Ishikawa (cell line): Measurements from ENCODE around the gene ZBTB46.

ENCODE experiments used
- CEBPB ChIP-seq: IDR thresholded peaks from 2 replicates; pipeline ENCODE4 v1.6.1; 2012
- CREB1 ChIP-seq: IDR thresholded peaks from 2 replicates; pipeline ENCODE4 v1.6.1; 2012; ENCODE audit warnings: low read depth
- EGR1 ChIP-seq: IDR thresholded peaks from 2 replicates; pipeline ENCODE4 v1.6.1; 2012
- EP300 ChIP-seq: IDR thresholded peaks from 2 replicates; pipeline ENCODE4 v1.6.1; 2012; ENCODE audit warnings: borderline replicate concordance
- FOXM1 ChIP-seq: IDR thresholded peaks from 2 replicates; pipeline ENCODE4 v1.6.1; 2012; ENCODE audit warnings: low read depth, borderline replicate concordance
- NFIC ChIP-seq: IDR thresholded peaks from 2 replicates; pipeline ENCODE4 v1.6.1; 2012
- RAD21 ChIP-seq: IDR thresholded peaks from 2 replicates; pipeline ENCODE4 v1.6.1; 2012; ENCODE audit warnings: low read depth
- TAF1 ChIP-seq: IDR thresholded peaks from 2 replicates; pipeline ENCODE4 v1.6.1; 2012; ENCODE audit warnings: low read depth, mild to moderate bottlenecking
- TCF12 ChIP-seq: IDR thresholded peaks from 2 replicates; pipeline ENCODE4 v1.6.1; 2012; ENCODE audit warnings: low read depth
- TEAD4 ChIP-seq: IDR thresholded peaks from 2 replicates; pipeline ENCODE4 v1.6.1; 2012
- YY1 ChIP-seq: IDR thresholded peaks from 2 replicates; pipeline ENCODE4 v1.6.1; 2012; ENCODE audit warnings: low read depth
- ZBTB7A ChIP-seq: IDR thresholded peaks from 2 replicates; pipeline ENCODE4 v1.6.1; 2012; ENCODE audit warnings: low read depth
- TF ChIP-seq, protein P1 (sequence below): IDR thresholded peaks from 2 replicates; pipeline ENCODE4 v1.6.1; 2012; ENCODE audit warnings: low read depth, mild to moderate bottlenecking
- TF ChIP-seq, protein P2 (sequence below): IDR thresholded peaks from 2 replicates; pipeline ENCODE4 v1.6.1; 2012
- TF ChIP-seq, protein P3 (sequence below): IDR thresholded peaks from 2 replicates; pipeline ENCODE4 v1.6.1; 2012

ZBTB46 gene, protein sequence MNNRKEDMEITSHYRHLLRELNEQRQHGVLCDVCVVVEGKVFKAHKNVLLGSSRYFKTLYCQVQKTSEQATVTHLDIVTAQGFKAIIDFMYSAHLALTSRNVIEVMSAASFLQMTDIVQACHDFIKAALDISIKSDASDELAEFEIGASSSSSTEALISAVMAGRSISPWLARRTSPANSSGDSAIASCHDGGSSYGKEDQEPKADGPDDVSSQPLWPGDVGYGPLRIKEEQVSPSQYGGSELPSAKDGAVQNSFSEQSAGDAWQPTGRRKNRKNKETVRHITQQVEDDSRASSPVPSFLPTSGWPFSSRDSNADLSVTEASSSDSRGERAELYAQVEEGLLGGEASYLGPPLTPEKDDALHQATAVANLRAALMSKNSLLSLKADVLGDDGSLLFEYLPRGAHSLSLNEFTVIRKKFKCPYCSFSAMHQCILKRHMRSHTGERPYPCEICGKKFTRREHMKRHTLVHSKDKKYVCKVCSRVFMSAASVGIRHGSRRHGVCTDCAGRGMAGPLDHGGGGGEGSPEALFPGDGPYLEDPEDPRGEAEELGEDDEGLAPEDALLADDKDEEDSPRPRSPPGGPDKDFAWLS

DNA sequence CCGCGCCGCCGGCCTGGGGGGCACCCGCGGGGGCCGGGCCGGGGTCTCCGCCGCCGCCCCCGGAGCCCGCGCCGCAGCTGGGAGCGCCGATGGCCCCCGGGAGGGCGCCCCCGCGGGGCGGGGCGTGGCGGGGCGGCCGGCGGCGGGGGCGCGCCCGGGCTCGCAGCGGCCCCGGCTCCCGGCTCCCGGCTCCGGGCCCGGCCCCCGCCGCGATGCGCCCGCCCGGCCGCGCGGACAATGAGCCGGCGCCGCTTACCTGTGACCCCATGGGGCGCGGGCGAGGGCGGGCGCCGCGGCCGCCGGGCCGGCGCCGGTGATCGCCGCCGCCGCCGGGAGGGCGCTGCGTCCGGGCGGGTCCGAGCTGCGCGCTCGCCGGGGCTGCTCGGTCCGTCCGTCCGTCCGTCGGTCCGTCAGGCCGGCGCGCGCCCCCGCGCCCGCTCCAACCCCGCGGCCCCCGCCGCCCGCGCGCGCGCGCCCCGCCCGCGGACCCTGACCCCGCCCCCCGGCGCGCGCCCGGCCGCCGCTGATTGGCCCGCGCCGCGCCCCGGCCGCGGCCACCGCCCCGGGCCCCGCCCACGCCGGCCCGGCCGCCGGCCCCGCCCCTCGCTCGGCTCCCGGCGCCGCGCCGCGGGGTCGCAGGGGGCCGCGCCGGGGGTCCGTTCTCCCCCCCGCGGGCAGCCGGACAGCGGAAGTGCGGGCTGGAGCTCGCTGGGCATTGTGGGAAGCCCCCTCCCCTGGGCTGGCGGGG, at the start of gene ZBTB46:
Gene ZBTB46 (minus strand): TSS at position 424 of the 748 bp plus-strand sequence. CDS start 40,507 bp downstream, outside the sequence.
- TF ChIP-seq, protein P1, sequence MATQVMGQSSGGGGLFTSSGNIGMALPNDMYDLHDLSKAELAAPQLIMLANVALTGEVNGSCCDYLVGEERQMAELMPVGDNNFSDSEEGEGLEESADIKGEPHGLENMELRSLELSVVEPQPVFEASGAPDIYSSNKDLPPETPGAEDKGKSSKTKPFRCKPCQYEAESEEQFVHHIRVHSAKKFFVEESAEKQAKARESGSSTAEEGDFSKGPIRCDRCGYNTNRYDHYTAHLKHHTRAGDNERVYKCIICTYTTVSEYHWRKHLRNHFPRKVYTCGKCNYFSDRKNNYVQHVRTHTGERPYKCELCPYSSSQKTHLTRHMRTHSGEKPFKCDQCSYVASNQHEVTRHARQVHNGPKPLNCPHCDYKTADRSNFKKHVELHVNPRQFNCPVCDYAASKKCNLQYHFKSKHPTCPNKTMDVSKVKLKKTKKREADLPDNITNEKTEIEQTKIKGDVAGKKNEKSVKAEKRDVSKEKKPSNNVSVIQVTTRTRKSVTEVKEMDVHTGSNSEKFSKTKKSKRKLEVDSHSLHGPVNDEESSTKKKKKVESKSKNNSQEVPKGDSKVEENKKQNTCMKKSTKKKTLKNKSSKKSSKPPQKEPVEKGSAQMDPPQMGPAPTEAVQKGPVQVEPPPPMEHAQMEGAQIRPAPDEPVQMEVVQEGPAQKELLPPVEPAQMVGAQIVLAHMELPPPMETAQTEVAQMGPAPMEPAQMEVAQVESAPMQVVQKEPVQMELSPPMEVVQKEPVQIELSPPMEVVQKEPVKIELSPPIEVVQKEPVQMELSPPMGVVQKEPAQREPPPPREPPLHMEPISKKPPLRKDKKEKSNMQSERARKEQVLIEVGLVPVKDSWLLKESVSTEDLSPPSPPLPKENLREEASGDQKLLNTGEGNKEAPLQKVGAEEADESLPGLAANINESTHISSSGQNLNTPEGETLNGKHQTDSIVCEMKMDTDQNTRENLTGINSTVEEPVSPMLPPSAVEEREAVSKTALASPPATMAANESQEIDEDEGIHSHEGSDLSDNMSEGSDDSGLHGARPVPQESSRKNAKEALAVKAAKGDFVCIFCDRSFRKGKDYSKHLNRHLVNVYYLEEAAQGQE = no peak
- peak; percentile 93; the same call in 1 of the 2 replicates for TF ChIP-seq ZBTB7A
- no peak; the same call in 1 of the 2 replicates for TF ChIP-seq TCF12

DNA sequence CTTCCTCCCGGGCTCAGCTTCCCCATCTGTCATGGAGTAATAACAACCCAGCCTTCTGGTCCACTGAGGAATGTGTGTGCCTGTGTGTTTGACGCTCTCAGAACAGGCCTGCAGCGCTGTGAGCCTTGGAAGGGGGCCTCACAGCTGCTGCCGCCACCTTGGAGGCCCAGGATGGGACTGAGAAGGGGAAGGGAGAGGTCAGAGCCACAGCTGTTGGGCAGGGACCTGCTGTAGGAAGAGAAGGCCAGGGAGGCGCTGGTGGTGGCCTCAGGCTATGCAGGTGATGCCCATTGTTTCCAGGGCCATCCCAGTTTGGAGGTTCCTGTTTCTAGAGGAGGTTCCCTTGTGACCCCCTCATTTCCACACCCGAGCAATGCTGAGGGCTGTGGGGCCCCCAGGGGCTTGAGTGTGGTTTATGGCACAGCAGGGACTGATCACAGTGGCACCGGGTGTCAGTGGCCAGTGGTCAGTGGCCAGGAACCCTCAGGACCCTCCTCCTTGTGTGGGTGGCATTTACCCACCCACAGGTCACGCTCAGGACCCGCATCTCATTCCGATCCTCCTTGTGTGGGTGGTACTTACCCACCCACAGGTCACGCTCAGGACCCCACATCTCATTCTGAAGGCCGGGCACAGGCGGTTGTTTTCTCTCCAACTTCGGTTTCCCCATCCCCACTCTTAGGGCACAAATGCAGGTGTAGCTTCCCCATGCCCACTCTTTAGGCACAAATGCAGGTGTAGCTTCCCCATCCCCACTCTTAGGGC, 48.0 kb upstream of the ZBTB46 start:
- TF ChIP-seq TCF12 = no peak
- TF ChIP-seq TAF1 = no peak
- TF ChIP-seq FOXM1 = no peak
- TF ChIP-seq CEBPB = no peak
- no peak for TF ChIP-seq YY1
- TF ChIP-seq, protein P2, sequence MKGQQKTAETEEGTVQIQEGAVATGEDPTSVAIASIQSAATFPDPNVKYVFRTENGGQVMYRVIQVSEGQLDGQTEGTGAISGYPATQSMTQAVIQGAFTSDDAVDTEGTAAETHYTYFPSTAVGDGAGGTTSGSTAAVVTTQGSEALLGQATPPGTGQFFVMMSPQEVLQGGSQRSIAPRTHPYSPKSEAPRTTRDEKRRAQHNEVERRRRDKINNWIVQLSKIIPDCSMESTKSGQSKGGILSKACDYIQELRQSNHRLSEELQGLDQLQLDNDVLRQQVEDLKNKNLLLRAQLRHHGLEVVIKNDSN = no peak
- no peak for TF ChIP-seq ZBTB7A
- TF ChIP-seq, protein P3, sequence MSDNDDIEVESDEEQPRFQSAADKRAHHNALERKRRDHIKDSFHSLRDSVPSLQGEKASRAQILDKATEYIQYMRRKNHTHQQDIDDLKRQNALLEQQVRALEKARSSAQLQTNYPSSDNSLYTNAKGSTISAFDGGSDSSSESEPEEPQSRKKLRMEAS = no peak
- no peak for TF ChIP-seq EGR1
- no peak for TF ChIP-seq RAD21

DNA sequence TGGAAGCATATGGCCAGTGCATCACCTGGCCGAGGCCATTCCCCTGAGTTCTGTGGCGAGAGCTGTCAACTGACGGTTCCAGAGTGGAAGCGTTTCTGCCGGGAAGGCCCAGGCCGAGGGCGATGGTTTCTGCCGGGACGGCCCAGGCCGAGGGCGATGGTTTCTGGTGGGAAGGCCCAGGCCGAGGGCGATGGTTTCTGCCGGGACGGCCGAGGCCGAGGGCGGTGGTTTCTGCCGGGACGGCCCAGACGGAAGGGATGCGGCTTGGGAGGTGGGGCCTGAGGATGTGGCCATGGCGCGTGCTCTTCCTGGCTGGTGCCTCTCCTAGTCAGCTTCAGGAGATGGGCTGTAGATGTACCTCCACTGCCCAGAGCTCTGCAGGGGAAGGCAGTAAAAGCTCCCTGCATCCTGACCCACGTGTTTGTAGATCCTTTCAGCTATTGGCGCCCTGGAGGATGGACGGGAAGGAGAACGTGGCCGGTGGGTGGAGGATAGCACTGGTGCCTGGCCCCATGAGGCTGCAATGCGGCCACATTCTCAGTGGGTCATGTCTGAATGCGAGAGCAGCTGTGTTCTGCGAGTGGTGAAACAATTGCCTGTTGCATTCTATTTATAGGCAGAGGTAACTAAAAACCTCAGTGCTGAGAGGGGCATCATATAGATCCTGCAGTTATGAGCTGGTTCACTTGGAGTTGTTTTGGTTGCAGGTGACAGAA, 46.8 kb upstream of the ZBTB46 start:
- TF ChIP-seq TEAD4 (no peak), CEBPB (no peak), EGR1 (no peak)

DNA sequence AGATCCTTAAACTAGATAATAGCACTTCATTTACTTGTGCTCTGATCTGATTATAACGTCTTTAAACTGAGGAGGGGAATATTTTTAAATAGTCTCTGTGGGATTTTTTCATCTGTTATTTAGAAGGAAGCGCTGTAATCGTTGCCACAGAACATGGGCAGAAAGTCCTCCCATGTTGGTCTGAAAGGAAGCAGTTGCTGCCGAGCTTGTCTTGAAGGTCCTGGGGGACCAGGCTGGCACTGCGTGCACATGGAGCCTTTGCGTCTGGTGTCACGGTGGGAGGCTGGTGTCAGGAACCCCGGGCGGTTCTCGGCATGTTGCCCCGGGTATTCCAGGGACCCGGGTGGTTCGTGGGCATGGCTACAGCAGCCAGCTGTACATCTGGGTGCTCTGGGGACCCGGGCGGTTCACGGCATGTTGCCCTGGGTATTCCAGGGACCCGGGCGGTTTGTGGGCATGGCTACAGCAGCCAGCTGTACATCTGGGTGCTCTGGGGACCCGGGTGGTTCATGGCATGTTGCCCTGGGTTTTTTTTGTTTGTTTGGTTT, 45.5 kb upstream of the ZBTB46 start:
- TF ChIP-seq YY1 (no peak), TCF12 (no peak), EGR1 (no peak), NFIC (no peak), TAF1 (no peak), CREB1 (no peak), FOXM1 (no peak), RAD21 (no peak), ZBTB7A (no peak), CEBPB (no peak), TEAD4 (no peak), EP300 (no peak)
- TF ChIP-seq, protein P1 = no peak
- TF ChIP-seq, protein P2 = no peak
- TF ChIP-seq, protein P3 = no peak
